Measurements from ENCODE around the gene GRIK5.

DNA sequence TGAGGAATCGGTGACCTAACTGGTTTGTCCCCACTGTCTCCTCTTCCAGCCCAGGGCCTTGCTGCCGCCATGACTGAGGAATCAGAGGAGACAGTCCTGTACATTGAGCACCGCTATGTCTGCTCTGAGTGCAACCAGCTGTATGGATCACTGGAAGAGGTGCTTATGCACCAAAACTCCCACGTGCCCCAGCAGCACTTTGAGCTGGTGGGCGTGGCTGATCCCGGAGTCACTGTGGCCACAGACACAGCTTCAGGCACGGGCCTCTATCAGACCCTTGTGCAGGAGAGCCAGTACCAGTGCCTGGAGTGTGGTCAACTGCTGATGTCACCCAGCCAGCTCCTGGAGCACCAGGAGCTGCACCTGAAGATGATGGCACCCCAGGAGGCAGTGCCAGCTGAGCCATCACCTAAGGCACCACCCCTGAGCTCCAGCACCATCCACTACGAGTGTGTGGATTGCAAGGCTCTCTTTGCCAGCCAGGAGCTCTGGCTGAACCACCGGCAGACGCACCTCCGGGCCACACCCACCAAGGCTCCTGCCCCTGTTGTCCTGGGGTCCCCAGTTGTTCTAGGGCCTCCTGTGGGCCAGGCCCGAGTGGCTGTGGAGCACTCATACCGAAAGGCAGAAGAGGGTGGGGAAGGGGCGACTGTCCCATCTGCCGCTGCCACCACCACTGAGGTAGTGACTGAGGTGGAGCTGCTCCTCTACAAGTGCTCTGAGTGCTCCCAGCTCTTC, 8.7 kb upstream of the GRIK5 start:
- TF ChIP-seq, protein P1, sequence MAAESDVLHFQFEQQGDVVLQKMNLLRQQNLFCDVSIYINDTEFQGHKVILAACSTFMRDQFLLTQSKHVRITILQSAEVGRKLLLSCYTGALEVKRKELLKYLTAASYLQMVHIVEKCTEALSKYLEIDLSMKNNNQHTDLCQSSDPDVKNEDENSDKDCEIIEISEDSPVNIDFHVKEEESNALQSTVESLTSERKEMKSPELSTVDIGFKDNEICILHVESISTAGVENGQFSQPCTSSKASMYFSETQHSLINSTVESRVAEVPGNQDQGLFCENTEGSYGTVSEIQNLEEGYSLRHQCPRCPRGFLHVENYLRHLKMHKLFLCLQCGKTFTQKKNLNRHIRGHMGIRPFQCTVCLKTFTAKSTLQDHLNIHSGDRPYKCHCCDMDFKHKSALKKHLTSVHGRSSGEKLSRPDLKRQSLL (tag by site-specific recombination; IDR thresholded peaks at IDR 0.05): no peak
- TF ChIP-seq, protein P2, sequence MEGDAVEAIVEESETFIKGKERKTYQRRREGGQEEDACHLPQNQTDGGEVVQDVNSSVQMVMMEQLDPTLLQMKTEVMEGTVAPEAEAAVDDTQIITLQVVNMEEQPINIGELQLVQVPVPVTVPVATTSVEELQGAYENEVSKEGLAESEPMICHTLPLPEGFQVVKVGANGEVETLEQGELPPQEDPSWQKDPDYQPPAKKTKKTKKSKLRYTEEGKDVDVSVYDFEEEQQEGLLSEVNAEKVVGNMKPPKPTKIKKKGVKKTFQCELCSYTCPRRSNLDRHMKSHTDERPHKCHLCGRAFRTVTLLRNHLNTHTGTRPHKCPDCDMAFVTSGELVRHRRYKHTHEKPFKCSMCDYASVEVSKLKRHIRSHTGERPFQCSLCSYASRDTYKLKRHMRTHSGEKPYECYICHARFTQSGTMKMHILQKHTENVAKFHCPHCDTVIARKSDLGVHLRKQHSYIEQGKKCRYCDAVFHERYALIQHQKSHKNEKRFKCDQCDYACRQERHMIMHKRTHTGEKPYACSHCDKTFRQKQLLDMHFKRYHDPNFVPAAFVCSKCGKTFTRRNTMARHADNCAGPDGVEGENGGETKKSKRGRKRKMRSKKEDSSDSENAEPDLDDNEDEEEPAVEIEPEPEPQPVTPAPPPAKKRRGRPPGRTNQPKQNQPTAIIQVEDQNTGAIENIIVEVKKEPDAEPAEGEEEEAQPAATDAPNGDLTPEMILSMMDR (tag by site-specific recombination; IDR thresholded peaks at IDR 0.05): no peak
- TF ChIP-seq ZNF10 (tag by site-specific recombination; IDR thresholded peaks at IDR 0.05): no peak
- no peak for TF ChIP-seq KLF16 (tag by site-specific recombination; IDR thresholded peaks at IDR 0.05)
- TF ChIP-seq, protein P3, sequence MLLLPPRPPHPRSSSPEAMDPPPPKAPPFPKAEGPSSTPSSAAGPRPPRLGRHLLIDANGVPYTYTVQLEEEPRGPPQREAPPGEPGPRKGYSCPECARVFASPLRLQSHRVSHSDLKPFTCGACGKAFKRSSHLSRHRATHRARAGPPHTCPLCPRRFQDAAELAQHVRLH (tag by site-specific recombination; IDR thresholded peaks at IDR 0.05): no peak
- TF ChIP-seq TRIM28 (IDR thresholded peaks at IDR 0.05; ENCODE audit: borderline replicate concordance, low read length): no peak
- TF ChIP-seq, protein P4, sequence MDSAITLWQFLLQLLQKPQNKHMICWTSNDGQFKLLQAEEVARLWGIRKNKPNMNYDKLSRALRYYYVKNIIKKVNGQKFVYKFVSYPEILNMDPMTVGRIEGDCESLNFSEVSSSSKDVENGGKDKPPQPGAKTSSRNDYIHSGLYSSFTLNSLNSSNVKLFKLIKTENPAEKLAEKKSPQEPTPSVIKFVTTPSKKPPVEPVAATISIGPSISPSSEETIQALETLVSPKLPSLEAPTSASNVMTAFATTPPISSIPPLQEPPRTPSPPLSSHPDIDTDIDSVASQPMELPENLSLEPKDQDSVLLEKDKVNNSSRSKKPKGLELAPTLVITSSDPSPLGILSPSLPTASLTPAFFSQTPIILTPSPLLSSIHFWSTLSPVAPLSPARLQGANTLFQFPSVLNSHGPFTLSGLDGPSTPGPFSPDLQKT (IDR thresholded peaks at IDR 0.05; ENCODE audit: borderline replicate concordance, low read depth, low read length): no peak
- TF ChIP-seq, protein P5, sequence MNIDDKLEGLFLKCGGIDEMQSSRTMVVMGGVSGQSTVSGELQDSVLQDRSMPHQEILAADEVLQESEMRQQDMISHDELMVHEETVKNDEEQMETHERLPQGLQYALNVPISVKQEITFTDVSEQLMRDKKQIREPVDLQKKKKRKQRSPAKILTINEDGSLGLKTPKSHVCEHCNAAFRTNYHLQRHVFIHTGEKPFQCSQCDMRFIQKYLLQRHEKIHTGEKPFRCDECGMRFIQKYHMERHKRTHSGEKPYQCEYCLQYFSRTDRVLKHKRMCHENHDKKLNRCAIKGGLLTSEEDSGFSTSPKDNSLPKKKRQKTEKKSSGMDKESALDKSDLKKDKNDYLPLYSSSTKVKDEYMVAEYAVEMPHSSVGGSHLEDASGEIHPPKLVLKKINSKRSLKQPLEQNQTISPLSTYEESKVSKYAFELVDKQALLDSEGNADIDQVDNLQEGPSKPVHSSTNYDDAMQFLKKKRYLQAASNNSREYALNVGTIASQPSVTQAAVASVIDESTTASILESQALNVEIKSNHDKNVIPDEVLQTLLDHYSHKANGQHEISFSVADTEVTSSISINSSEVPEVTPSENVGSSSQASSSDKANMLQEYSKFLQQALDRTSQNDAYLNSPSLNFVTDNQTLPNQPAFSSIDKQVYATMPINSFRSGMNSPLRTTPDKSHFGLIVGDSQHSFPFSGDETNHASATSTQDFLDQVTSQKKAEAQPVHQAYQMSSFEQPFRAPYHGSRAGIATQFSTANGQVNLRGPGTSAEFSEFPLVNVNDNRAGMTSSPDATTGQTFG (tag by site-specific recombination; IDR thresholded peaks at IDR 0.05; ENCODE audit: borderline replicate concordance): no peak
- no peak for TF ChIP-seq ZNF274 (IDR thresholded peaks at IDR 0.05; ENCODE audit: low read length)
- no peak for TF ChIP-seq ZNF274 (tag by site-specific recombination; IDR thresholded peaks at IDR 0.05; ENCODE audit: borderline replicate concordance)
- no peak for TF ChIP-seq ZNF16 (tag by site-specific recombination; IDR thresholded peaks at IDR 0.05; ENCODE audit: low read depth)
- no peak for TF ChIP-seq SP2 (tag by site-specific recombination; IDR thresholded peaks at IDR 0.05)
- TF ChIP-seq BCL11B (tag by site-specific recombination; IDR thresholded peaks at IDR 0.05; ENCODE audit: low read depth): no peak
- TF ChIP-seq ZNF658 (tag by site-specific recombination; IDR thresholded peaks at IDR 0.05): no peak
